Glomerular endothelial cell (primary cell): ENCODE data around the gene RPS2. TPM values are rescaled to one million over a fixed set of nuclear protein-coding genes. Genes with fewer than 3 reads are reported as not detected.
"Not testable (repeated sequence)": the region's sequence is repeated elsewhere in the genome, so short reads cannot be mapped to it uniquely, and the experiment has no call there.

Source experiments
- DNase-seq: peaks from one replicate; pipeline ENCODE4 v3.0.0-alpha.2; 2011; ENCODE audit warnings: low read depth, low spot score; ENCODE audit errors: extremely low read depth
- total RNA-seq: library from RNA; depleted of rRNA; stranded (reverse); fragments of >200 nt; gene quantifications from 2 replicates; pipeline ENCODE4 v1.2.3, GENCODE V29; 2015

The RPS2 gene
- total RNA-seq, 1 donor from 2014 or later = 2,366 TPM

DNA sequence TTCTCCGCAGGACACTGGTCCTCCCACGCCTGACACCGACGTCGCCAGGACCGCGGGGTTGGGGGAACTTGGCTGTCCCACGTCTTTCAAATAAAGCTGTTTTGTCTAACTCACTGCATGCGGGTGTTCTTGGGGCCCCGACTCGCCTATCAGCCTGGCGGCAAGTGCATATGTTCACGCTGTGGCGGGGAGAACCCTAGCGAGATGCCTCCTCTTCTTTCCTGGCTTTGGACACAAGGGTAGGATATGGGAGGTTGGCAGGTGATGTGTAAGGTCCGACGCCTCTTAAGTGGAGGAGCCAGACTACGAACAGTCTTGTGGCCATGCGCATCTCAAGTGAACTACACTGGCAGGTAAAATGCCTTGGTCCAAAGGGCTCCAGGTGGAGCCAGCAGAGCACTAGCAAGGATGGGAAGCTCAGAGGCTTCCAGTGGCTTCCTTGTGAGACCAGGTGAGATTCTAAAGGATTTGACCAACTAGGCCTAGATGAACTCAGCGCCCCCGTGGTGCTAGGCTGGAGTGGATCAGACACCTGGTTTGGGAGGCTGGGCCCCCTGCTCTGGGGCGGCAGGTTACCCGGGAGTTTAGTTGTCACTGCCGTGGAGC, 873 bp upstream of the RPS2 start:
- no peak for DNase-seq

DNA sequence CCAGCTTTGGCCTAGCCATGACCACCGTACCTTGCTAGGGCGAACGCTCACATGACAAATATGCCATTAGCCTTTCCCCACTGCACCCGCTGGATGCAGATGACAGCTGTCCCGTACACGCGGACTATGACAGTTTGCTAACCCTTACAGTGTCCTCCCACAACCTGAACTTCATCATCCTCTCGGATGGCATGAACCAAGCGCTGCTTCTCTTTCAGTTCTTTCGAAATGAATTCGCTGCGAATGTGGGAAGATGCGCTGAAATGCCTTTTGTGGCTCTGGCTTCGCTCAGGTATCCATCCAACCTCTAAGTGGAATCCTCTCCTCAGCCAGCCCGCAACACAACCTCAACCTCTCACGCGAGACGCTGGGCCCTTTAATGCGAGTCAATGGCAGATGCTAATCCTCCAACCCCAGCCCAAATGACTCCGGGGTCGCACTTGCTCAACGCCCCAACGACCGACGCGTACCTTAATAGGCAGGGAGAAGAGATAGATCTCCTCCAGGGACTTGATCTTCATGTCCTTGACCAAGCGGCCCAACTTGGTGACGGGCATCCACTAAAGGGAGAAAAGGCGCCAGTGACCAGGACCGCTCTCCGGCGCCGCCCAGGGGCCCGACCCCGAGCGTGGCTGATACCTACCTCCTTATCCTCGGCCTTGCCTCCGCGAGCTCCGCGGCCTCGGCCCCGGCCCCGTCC, 670 bp downstream of the RPS2 start:
- no peak for DNase-seq

DNA sequence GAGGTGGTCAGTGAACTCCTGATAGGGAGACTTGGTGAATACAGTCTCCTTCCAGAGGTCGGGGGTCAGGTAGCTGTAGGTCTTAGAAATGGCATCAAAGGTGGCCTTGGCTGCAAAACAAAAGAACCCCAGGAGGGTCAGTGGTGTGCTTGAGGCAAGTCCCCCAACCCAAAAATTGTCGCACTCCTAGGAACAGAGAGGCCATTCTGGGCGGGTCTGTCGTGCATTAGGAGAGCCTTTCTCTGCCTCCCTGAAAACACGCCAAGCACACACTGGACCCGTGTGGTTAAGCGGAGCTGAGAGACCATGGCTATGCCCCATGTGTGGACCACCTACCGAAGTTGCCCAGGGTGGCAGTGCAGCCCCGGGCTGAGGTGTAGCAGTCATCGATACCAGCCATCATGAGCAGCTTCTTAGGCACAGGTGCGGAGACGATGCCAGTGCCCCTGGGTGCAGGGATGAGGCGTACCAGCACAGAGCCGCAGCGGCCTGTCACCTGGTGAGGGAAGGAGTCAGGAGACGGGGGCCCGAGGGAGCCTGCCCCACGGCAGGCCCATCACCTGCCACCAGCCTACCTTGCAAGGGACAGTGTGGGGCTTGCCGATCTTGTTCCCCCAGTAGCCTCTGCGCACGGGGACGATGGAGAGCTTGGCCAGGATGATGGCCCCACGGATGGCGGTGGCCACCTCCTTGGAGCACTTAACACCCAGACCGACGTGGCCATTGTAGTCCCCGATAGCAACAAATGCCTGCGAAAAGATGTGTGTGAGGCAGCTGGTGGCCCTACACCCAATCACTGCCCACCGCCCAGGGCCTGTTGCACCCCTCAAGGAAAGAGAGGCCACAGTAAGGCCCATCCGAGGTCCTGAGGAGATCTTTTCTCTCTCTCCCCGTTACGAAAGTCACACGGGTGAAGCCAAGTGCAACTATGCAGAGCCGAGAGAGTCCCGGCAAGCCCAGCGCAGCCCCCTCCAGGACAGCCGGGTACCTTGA, 2.2 kb downstream of the RPS2 start:
- DNase-seq = not testable (repeated sequence)

DNA sequence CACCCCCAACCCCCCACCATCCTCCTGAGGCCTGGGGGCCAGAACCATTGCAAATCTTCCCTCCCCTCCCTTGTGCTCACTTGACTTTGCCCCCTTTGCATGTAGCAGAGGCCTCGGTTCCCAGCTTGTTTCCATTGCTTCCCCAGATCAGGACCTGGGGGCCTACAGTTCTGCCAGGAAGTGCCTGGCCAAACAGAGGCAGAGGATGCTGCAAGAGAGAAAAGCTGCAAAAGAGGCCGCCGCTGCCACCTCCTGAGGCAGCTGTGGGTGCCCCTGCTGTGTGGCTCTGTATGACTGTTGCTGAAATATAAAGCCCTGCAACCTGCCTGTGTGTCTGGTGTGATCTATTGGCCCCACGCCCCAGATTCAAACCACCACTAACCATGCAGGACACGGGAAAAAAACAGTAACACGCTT, 3.0 kb downstream of the RPS2 start:
- DNase-seq = no peak

DNA sequence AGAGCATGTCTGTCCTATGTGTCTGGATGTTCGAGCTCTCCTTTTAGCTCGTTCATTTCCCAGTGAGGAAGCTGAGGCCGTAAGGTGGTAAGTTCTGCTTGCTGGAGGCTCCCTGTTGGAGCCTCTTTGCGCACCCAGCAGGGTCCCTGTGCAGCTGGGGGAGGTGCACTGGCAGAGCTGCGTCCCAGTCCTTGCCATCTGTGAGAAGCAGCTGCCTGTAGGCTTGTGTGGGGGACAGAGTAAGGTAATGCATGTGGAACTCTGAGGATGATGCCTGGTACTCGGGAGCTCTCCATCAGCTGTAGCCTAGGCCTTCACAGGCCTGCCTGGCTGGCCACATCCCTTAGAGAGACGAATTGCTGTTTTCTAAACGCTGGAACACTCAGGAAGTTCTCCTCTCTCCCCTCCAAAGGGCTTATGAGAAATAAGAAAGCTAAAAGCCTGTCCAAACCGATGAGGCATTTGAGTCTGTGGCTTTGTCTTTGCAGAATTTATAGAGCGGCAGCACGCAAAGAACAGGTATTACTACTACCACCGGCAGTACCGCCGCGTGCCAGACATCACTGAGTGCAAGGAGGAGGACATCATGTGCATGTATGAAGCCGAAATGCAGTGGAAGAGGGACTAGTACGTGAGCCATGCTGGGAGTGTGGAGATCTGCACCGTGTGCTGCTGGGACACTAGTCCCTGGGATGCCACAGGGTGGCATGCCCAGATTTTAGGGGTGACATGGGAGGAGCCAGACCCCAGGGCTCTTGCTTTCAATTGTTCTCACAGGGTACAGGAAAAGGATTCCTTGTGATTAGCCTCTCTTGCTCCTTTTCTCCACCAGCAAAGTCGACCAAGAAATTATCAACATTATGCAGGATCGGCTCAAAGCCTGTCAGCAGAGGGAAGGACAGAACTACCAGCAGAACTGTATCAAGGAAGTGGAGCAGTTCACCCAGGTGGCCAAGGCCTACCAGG, 3.7 kb downstream of the RPS2 start:
- no peak for DNase-seq

DNA sequence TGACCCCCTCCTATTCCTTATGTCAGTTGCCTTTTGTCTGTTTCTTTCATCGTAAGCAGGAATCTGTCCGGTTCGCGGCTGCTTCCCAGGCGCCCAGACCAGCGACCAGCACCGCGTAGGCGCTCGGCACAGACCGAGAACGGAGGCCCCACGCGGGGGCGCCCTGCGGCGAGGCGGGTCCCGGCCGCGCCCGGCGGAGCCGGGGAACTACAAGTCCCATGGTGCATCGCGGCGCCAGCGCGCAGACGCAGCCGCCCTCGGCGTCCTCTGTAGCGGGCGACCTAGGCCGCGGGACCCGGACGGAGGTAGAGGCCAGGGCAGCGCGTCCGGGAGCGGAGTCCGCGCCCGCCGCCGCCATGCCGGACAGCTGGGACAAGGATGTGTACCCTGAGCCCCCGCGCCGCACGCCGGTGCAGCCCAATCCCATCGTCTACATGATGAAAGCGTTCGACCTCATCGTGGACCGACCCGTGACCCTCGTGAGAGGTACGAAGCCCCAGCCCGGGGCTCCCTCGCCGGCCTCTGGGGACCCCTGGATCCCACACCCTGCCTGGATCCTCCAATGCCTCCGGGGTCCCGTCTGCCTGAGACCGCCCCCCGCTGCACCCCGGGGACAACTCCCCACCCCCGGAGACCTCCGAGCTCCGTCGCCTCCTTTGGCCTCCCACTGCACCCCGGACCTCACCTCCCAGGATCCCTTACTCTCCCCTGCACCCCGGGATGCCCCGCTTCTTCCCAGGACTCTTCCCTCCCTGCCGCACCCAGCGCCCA, 5.2 kb downstream of the RPS2 start, which contains the start of gene NDUFB10:
TSS of gene NDUFB10 (plus strand) at position 270 of the 771 bp plus-strand sequence. CDS start at position 357, 87 bp downstream.
- DNase-seq = no peak

DNA sequence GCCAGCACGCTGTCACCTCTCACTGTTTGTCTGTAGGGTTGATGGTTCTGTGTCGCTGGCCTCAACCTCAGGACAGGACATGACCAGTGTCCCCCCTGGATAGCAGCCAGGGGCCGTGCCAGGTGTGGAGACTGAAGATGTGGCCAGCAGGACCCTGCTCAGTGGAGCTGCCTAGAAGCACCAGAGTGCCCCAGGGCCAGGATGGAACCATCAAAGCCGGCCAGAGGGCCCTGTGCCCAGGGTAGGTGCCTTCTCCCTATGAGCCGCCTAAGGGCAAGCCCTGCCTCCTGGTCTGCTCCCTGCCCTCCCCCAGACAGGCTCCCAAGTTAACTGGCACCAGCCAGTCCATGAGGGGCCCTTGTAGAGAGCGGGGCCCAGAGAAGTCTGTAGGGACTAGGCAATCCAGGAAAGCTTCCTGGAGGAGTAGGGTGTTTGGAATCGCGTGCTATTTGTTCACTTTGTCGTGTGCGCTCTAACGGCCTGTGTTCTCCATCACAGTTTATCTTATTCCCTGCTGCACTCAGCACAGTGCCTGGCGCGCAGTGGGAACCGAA, 5.8 kb downstream of the RPS2 start:
- DNase-seq = no peak

DNA sequence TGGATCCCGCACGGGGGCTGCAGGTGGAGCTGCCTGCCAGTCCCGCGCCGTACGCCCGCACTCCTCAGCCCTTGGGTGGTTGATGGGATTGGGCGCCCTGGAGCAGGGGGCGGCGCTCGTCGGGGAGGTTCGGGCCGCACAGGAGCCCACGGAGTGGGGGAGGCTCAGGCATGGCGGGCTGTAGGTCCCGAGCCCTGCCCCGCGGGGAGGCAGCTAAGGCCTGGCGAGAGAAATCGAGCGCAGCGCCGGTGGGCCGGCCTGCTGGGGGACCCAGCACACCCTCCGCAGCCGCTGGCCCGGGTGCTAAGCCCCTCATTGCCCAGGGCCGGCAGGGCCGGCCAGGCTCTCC, 6.5 kb downstream of the RPS2 start:
- DNase-seq = not testable (repeated sequence)

DNA sequence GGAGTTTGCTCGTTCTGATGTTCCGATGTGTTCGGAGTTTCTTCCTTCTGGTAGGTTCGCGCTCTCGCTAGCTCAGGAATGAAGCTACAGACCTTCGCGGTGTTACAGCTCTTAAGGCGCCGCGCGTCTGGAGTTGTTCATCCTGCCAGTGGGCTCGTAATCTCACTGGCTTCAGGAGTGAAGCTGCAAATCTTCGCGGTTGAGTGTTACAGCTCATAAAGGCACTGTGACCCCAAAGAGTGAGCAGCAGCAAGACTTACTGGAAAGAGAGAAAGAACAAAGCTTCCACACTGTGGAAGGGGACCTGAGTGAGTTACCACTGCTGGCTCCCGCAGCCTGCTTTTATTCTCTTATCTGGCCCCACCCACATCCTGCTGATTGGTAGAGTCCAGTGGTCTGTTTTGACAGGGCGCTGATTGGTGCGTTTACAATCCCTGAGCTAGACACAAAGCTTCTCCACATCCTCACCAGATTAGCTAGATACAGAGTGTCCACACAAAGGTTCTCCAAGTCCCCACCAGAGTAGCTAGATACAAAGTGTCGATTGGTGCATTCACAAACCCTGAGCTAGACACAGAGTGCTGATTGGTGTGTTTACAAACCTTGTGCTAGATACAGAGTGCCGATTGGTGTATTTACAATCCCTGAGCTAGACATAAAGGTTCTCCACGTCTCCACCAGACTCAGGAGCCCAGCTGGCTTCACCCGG, 7.0 kb downstream of the RPS2 start:
- DNase-seq = not testable (repeated sequence)

DNA sequence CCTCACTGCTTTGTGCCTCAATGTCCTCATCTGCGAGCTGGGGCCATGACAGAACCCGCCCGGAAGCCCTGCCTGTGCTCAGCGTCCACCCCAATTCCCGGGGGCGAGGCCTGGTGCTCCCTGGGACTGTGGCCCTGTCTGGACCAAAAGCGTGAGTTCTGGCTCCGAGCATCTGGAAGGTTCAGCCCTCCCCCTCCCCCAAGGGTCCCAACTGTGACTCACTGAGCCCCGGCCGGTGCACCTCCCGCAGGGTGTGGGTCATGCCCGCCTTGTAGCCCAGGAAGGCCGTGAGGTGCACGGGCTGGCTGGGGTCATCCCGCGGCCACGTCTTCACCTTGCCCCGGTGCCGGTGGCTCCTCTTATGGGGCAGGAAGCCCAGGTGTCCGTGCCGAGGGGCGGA, 10.9 kb downstream of the RPS2 start:
- DNase-seq = no peak

DNA sequence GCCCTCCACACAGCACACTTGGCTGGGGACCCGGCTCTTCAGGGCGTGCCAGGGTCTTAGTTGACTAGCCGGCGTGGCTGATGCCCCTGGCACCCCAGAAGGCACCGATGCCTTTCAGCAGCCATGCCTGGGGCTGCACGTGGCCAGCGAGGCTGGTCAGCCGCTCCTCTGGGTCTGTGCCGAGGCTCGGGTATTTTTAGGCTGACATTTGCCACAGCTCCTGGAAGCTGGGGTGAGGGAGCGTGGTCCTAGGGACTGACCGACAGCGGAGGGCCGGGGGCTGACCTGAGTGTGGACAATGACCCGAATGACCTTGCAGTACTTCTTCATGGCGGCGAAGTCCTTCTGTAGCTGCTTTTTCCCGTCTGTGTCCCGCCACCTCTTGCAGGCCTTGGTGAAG, 14.1 kb downstream of the RPS2 start:
- no peak for DNase-seq

DNA sequence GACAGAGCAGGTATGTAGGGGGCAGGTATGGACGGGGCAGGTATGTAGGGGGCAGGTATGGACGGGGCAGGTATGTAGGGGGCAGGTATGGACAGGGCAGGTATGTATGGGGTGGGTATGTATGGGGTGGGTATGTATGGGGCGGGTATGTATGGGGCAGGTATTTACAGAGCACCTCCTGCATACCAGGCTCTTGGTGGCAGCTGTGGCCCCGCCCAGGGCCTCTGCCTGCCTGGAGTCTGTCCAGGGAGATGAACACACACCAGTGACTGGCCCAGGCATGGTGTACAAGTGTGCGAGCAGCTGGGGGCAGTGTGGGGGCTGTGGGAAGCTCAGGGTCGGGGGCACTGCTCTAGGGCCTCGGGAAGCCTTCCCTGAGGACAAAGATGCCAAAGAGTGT, 14.6 kb downstream of the RPS2 start:
- DNase-seq = no peak

DNA sequence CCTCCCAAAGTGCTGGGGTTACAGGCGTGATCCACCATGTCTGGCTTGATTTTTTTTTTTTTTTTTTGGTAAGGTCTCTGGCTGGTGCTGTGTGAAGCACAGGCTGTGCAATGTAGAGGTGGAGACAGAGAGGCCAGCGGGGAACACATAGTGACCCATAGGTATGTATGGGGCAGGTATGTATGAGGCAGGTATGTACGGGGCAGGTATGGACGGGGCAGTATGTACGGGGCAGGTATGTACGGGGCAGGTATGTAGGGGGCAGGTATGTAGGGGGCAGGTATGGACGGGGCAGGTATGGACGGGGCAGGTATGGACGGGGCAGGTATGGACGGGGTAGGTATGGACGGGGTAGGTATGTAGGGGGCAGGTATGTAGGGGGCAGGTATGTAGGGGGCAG, 15.1 kb downstream of the RPS2 start:
- no peak for DNase-seq

DNA sequence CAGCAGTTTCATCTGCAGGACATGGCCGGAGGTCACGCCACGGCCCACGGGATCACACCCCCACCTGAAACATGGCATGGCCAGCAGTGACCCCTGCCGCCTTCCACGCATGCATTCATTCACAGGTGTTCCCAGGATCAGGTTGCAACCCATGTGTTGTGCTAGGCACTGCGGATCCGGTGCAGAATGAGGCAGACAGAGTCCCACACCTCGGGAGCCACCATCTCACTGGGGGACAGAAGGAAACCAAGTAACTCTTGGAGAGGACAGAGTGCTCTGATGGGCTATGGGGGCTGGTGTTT, 17.3 kb downstream of the RPS2 start:
- no peak for DNase-seq

DNA sequence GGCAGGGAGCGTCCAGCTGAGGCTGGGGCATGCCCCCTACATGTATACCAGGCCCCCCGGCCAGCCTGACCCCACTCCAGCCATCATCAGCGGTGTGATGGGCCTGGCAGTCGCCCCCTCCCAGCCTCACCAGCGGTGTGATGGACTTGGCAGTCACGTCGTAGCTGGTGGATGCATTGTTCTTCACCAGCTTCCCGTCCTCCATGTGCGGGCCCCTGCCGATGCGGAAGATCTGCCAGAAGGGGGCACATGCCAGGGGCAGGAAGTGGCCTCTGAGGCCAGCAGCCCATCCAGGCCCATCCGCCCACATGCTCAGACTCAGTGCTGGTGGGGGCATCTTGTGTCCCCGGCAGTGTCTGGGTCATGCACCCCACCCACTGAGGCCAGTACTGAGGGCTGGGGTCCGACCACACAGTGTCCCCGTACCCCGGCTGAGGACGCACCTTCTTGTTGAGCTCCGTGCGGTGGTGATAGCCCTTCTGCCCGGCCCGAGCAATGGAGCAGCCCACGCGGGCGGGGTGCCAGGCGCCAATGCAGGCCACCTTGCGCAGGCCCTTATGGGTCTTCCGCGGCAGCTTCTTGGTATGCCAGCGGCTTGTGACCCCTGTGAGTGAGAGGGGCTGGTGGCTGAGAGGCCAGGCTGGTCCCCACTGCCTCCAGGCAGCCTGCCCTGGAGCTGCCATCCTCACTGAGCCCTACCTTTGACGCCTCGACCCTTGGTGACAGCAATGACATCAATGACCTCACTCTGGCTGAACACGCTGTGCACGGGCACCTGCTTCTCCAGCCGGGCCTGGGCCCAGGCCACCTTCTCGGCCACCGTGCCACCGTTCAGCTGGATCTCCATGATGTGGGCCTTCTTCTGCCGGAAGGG, 17.9 kb downstream of the RPS2 start:
- DNase-seq = no peak

DNA sequence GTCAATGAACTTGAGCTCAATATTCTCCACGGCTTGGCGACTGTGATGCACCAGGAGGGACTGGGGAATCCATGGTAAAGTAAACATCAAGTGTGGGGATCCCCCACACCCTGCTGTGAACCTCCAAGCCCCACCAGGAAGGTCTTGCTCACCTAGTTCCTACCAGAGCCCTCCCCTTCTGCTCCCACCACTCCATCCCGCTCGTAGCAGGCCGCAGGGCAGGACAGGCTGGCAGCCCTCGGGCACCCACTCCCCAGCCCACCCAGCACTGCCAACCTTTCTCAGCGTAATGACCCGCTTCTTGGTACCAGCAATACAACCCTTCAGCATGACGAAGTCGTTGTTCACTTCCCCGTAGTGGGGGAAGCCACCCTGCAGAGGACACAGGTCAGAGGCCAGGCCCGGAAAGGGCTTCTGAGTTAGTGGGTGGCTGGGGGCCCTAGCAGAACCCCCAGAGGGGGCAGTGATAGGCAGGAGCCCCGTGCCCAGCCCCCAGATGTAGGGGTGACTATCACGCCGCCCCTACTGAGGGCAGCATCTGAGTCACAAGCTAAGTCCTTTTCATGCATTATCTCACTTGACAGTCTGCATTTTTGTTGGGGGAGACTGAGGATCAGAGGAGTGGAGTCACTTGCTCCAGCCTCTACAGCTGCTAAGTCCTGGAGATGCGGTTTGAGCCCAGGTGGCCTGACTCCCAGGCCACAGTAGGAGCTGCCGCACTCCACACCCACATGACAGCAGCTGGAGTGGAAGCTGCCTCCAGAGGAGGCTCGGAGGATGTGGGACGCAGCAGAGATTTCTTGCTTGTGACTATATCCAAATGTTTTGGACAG, 18.9 kb downstream of the RPS2 start:
- no peak for DNase-seq

DNA sequence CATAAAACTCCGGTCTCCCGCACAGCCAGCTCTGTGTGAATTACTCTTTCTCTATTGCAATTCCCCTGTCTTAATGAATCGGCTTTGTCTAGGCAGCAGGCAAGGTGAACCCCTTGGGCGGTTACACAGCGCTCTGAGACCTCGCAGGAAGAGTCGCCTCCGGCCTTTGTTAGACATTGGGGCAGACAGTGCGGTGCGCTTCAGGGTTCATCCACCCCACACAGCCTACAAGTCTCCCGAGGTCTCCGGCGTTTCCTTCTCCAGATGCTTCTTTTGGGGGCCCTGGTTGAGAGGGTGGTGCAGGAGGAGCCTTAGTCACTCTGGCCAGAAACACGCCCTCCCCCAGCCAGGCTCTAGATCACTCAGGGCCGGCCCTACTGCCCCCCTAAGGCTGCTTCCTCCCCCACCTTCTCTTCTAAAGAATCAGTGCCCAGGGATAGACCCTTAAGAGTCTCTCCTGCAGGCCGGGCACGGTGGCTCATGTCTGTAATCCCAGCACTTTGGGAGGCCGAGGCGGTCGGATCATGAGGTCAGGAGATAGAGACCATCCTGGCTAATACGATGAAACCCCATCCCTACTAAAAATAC, 19.9 kb downstream of the RPS2 start:
- no peak for DNase-seq
